Chondrocyte (in vitro differentiated cells): ENCODE measurements around the gene FAF1. TPM values are rescaled to one million over a fixed set of nuclear protein-coding genes. Genes with fewer than 3 reads are reported as not detected.

ENCODE experiments used
- DNase-seq: peaks from one replicate; pipeline ENCODE4 v3.0.0; 2021; ENCODE audit warnings: mixed read lengths, low spot score
- H3K27ac Mint-ChIP-seq: one replicate; pipeline ENCODE4 v1.8.0; 2021; ENCODE audit warnings: mild to moderate bottlenecking, moderate library complexity, mixed read lengths; ENCODE audit not compliant: unreplicated experiment
- H3K27me3 Mint-ChIP-seq: 2 replicates; pipeline ENCODE4 v1.8.0; 2021; ENCODE audit warnings: low read depth, mixed read lengths
- H3K36me3 Mint-ChIP-seq: 2 replicates; pipeline ENCODE4 v1.8.0; 2021; ENCODE audit warnings: low read depth, mixed read lengths
- H3K4me1 Mint-ChIP-seq: 2 replicates; pipeline ENCODE4 v1.8.0; 2021; ENCODE audit warnings: low read depth, mild to moderate bottlenecking, mixed read lengths
- H3K4me3 Mint-ChIP-seq: one replicate; pipeline ENCODE4 v1.8.0; 2021; ENCODE audit warnings: mild to moderate bottlenecking, moderate library complexity, mixed read lengths; ENCODE audit not compliant: unreplicated experiment
- H3K9me3 Mint-ChIP-seq: 2 replicates; pipeline ENCODE4 v1.8.0; 2021; ENCODE audit warnings: low read depth, mixed read lengths
- total RNA-seq: library from RNA; stranded (reverse); gene quantifications from 3 replicates; pipeline ENCODE4 v1.2.1, GENCODE V29; 2021
- TF ChIP-seq, protein P1 (sequence below): fragments of 200-600 bp; sonication (generic); IDR thresholded peaks from 2 replicates; pipeline ENCODE4 v1.5.0; 2021; ENCODE audit warnings: antibody characterized with exemption, mild to moderate bottlenecking, moderate library complexity

FAF1 gene
- total RNA-seq, 1 donor from 2014 or later, result 38.7 TPM

DNA sequence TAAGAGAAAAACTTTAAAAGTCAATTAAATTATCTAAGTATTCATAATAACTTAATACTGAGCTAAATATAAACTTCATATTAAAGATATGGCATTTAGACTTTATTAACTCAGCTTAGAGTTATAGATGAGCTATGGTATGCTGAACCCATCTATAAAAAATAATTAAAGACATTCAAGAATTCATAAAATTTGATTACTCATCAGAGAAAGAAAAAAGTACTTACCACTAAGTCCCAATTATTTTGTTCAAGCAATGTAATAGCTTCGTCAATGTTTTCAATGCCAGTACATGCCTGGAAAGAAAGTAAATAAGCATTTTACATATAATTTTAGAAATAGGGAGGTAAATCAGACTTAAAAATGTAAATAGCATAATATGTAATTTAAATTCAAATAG, 102.4 kb downstream of the FAF1 start:
- H3K4me3 Mint-ChIP-seq, result no peak overlapping the region
- no peak overlapping the region for H3K27ac Mint-ChIP-seq
- H3K4me1 Mint-ChIP-seq, result peaks cover 14% of the 10 kb centered on the region
- H3K27me3 Mint-ChIP-seq, result no peaks in the 10 kb centered on the region
- DNase-seq, result no peak
- peaks cover 13% of the 10 kb centered on the region for H3K36me3 Mint-ChIP-seq
- H3K9me3 Mint-ChIP-seq, result peaks cover 30% of the 10 kb centered on the region
- TF ChIP-seq, protein P1, sequence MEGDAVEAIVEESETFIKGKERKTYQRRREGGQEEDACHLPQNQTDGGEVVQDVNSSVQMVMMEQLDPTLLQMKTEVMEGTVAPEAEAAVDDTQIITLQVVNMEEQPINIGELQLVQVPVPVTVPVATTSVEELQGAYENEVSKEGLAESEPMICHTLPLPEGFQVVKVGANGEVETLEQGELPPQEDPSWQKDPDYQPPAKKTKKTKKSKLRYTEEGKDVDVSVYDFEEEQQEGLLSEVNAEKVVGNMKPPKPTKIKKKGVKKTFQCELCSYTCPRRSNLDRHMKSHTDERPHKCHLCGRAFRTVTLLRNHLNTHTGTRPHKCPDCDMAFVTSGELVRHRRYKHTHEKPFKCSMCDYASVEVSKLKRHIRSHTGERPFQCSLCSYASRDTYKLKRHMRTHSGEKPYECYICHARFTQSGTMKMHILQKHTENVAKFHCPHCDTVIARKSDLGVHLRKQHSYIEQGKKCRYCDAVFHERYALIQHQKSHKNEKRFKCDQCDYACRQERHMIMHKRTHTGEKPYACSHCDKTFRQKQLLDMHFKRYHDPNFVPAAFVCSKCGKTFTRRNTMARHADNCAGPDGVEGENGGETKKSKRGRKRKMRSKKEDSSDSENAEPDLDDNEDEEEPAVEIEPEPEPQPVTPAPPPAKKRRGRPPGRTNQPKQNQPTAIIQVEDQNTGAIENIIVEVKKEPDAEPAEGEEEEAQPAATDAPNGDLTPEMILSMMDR, result no peak

DNA sequence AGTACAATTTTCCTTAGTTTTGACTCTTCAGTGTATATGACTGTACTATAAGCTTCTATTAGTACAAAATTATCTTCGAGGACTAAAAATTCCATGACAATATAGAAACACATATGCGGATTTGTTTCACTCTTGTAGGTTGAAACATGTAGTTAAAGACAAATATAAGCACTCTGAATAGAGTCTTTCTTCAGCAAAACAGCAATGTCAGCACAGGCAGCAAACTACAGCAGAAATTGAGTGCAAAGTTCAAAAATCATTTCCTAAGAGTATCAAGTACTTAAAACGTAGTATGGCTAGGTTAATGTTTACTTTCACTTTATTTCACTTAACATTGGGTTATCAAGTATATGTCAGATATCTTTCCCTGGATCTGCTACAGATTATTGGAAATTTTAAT, 106.7 kb downstream of the FAF1 start:
- DNase-seq, result no peak
- Mint-ChIP-seq H3K4me3 (no peak overlapping the region), H3K36me3 (no peaks in the 10 kb centered on the region), H3K4me1 (peaks cover 3% of the 10 kb centered on the region), H3K9me3 (no peaks in the 10 kb centered on the region), H3K27ac (no peak overlapping the region), H3K27me3 (no peaks in the 10 kb centered on the region)
- TF ChIP-seq, protein P1, result no peak

DNA sequence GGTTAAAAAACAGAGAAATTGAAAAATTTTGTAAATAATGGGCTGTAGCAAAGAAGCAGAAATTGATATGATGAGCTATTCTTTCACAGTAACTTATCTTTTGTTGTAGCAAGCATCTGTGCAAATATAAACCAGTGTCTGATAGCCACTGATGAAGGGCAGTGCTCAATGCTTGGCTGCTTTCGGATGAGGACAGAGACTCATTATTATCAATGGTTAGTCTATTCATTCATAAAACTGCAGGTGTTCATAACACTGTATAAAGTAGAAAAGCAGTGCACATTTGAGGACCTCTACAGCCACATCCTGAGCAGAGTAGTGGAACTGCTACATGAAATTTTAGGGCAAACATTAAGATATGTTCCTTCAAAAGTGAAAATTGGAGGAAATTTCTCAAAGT, 107.2 kb downstream of the FAF1 start:
- H3K9me3 Mint-ChIP-seq, result peaks cover 3% of the 10 kb centered on the region
- no peak overlapping the region for H3K27ac Mint-ChIP-seq
- H3K27me3 Mint-ChIP-seq, result no peaks in the 10 kb centered on the region
- H3K4me1 Mint-ChIP-seq, result peaks cover 3% of the 10 kb centered on the region
- no peak overlapping the region for H3K4me3 Mint-ChIP-seq
- peaks cover under 1% of the 10 kb centered on the region for H3K36me3 Mint-ChIP-seq
- TF ChIP-seq, protein P1, result no peak
- DNase-seq, result no peak

DNA sequence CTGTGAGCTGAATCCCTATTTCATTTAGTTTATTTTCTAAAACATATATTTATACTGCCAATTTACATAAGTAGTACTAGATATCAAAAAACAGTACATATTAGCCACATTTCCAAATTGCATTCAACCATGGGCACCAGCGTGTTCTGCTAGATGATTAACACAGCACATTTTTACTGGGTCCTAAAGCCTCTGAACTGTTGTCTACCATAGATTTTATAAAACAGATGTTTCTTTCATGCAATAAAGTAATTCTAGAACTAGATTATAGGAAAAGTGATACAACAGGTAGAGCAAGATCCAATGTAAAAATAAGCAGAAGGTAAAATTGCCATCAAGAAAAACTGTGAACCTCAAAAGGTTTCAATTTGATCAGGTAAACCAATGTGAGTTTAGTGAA, 108.6 kb downstream of the FAF1 start:
- Mint-ChIP-seq H3K27me3 (no peaks in the 10 kb centered on the region), H3K9me3 (peaks cover 11% of the 10 kb centered on the region), H3K27ac (no peak overlapping the region), H3K4me3 (no peak overlapping the region), H3K4me1 (peaks cover 3% of the 10 kb centered on the region), H3K36me3 (peaks cover 4% of the 10 kb centered on the region)
- no peak for DNase-seq
- TF ChIP-seq, protein P1, result no peak

DNA sequence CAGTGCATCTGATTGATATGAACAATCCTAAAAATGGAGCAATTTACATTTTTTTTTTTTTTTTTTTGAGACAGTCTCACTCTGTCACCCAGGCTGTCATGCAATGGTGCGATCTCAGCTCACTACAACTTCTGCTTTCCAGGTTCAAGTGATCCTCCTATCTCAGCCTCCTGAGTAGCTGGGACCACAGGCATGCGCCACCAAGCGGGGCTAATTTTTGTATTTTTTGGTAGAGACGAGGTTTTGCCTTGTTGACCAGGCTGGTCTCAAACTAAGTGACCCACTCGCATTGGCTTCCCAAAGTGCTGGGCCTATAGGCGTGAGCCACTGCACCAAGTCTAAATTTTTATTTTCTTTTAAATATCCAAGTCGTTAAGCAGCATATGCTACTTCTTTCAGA, 109.0 kb downstream of the FAF1 start:
- H3K9me3 Mint-ChIP-seq, result peaks cover 11% of the 10 kb centered on the region
- H3K27me3 Mint-ChIP-seq, result no peaks in the 10 kb centered on the region
- TF ChIP-seq, protein P1, result no peak
- H3K4me3 Mint-ChIP-seq, result no peak overlapping the region
- no peak overlapping the region for H3K27ac Mint-ChIP-seq
- H3K4me1 Mint-ChIP-seq, result peaks cover 3% of the 10 kb centered on the region
- no peak for DNase-seq
- peaks cover 4% of the 10 kb centered on the region for H3K36me3 Mint-ChIP-seq
